H1 (cell line): ENCODE data around the gene FXN. TPM values are rescaled to one million over a fixed set of nuclear protein-coding genes. Genes with fewer than 3 reads are reported as not detected.
A peak's percentile ranks its signal among the peaks of the same experiment; 100 is the strongest.

Experiments
- CTCF ChIA-PET: fragments of 300-600 bp; sonication (Branson Sonifier 250); formaldehyde crosslinking; loops from one replicate; lab custom pipeline; 2021; ENCODE audit not compliant: partially characterized antibody; lab: Charles Lee
- POLR2A ChIA-PET: fragments of 300-600 bp; sonication (Branson Sonifier 250); formaldehyde crosslinking; loops from one replicate; lab custom pipeline; 2021; ENCODE audit warnings: inconsistent platforms; ENCODE audit not compliant: partially characterized antibody; lab: Charles Lee
- DNase-seq, 2 experiments: peaks; one replicate each; pipeline versions ENCODE4 v3.0.0 to v3.0.0-alpha.2; 2010 to 2022; ENCODE audit warnings: low spot score in 2 of 2, low read depth in 1 of 2, mixed read lengths in 1 of 2
- FAIRE-seq: peaks from 2 replicates; lab custom pipeline; 2011; peaks lifted over from hg19 to GRCh38; lab: Jason Lieb, UNC
- H2AFZ ChIP-seq: 2 replicates; pipeline ENCODE4 v1.8.1; 2012; ENCODE audit warnings: low read length, inconsistent platforms
- H2AK5ac ChIP-seq: 2 replicates; pipeline ENCODE4 v1.6.1; 2013; ENCODE audit warnings: low read depth, low read length
- H2BK120ac ChIP-seq: replicated peaks from 2 replicates; pipeline ENCODE3; 2013; ENCODE audit warnings: low read depth, low read length, inconsistent platforms
- H2BK12ac ChIP-seq: 2 replicates; pipeline ENCODE4 v1.6.1; 2013; ENCODE audit warnings: low read depth, low read length
- H2BK15ac ChIP-seq: 2 replicates; pipeline ENCODE4 v1.6.1; 2013; ENCODE audit warnings: low read length
- H2BK20ac ChIP-seq: 2 replicates; pipeline ENCODE4 v1.6.1; 2013; ENCODE audit warnings: low read length
- H2BK5ac ChIP-seq: 2 replicates; pipeline ENCODE4 v1.6.1; 2013; ENCODE audit warnings: low read depth, low read length
- H3K14ac ChIP-seq: 2 replicates; pipeline ENCODE4 v1.6.1; 2013; ENCODE audit warnings: inconsistent platforms; ENCODE audit not compliant: insufficient read length
- H3K18ac ChIP-seq: 2 replicates; pipeline ENCODE4 v1.6.1; 2013; ENCODE audit warnings: low read length; ENCODE audit errors: extremely low read depth
- H3K23ac ChIP-seq: 2 replicates; pipeline ENCODE4 v1.6.1; 2013; ENCODE audit warnings: inconsistent platforms; ENCODE audit not compliant: insufficient read length
- H3K23me2 ChIP-seq: 2 replicates; pipeline ENCODE4 v1.6.1; 2013; ENCODE audit warnings: low read depth, low read length
- H3K27ac ChIP-seq: 2 replicates; pipeline ENCODE4 v1.6.1; 2011; ENCODE audit warnings: low read depth, low read length, inconsistent platforms
- H3K27me3 ChIP-seq, 4 experiments: replicated peaks in 1 of 4; 1 replicate in 1 of 4; 2 replicates in 3 of 4; pipeline versions ENCODE4 v1.6.1 to v1.8.1; 2011 to 2013; ENCODE audit warnings: low read length in 3 of 4, mild to moderate bottlenecking in 3 of 4, inconsistent platforms in 2 of 4, mixed read lengths in 2 of 4, moderate library complexity in 1 of 4; ENCODE audit not compliant: control insufficient read depth in 3 of 4, insufficient read depth in 3 of 4; ENCODE audit errors: extremely low read depth in 1 of 4
- H3K36me3 ChIP-seq, 4 experiments: 2 replicates each; pipeline versions ENCODE4 v1.6.1 to v1.8.1; 2011 to 2013; ENCODE audit warnings: mild to moderate bottlenecking in 4 of 4, low read length in 3 of 4, moderate library complexity in 2 of 4, control low read depth in 1 of 4, inconsistent platforms in 1 of 4; ENCODE audit not compliant: insufficient read depth in 4 of 4, control insufficient read depth in 2 of 4
- H3K4ac ChIP-seq: replicated peaks from 2 replicates; pipeline ENCODE3; 2013; ENCODE audit warnings: low read length, low read depth, mixed read lengths, inconsistent platforms; ENCODE audit not compliant: insufficient read length
- H3K4me1 ChIP-seq, 4 experiments: replicated peaks in 1 of 4; 1 replicate in 1 of 4; 2 replicates in 3 of 4; pipeline versions ENCODE4 v1.6.1 to v1.8.1; 2011 to 2013; ENCODE audit warnings: low read length in 3 of 4, inconsistent platforms in 2 of 4, mixed read lengths in 1 of 4; ENCODE audit not compliant: insufficient read depth in 4 of 4, control insufficient read depth in 3 of 4
- H3K4me2 ChIP-seq, 2 experiments: 2 replicates each; pipeline versions ENCODE4 v1.6.1 to v1.8.1; 2011 to 2013; ENCODE audit warnings: low read depth in 2 of 2, low read length in 2 of 2, control low read depth in 1 of 2, inconsistent platforms in 1 of 2, mild to moderate bottlenecking in 1 of 2; ENCODE audit not compliant: insufficient read depth in 1 of 2
- H3K4me3 ChIP-seq, 4 experiments: fragments of 200-600, 300-600 bp in 1 of 4; sonication (generic), shearing (Covaris generic), sonication (Bioruptor Twin) in 1 of 4; 2 replicates each; pipeline versions ENCODE4 v1.5.1 to v1.8.1; 2011 to 2016; ENCODE audit warnings: low read length in 4 of 4, low read depth in 3 of 4, control low read depth in 2 of 4, inconsistent platforms in 2 of 4, mild to moderate bottlenecking in 2 of 4, mixed read lengths in 1 of 4, moderate library complexity in 1 of 4; ENCODE audit not compliant: insufficient read depth in 2 of 4; ENCODE audit errors: extremely low read depth in 1 of 4
- H3K56ac ChIP-seq: replicated peaks from 2 replicates; pipeline ENCODE3; 2013; ENCODE audit warnings: low read depth, mild to moderate bottlenecking, mixed read lengths, low read length, inconsistent platforms; ENCODE audit not compliant: insufficient read length
- H3K79me1 ChIP-seq: 2 replicates; pipeline ENCODE4 v1.6.1; 2013; ENCODE audit warnings: low read depth, low read length, control low read depth
- H3K79me2 ChIP-seq, 2 experiments: 2 replicates each; pipeline versions ENCODE4 v1.6.1 to v1.8.1; 2012 to 2013; ENCODE audit warnings: low read length in 2 of 2, mild to moderate bottlenecking in 2 of 2, inconsistent platforms in 1 of 2; ENCODE audit not compliant: insufficient read depth in 2 of 2, control insufficient read depth in 1 of 2
- H3K9ac ChIP-seq, 4 experiments: replicated peaks in 1 of 4; 1 replicate in 1 of 4; 2 replicates in 3 of 4; pipeline versions ENCODE4 v1.6.1 to v1.8.1; 2011 to 2013; ENCODE audit warnings: low read depth in 3 of 4, low read length in 3 of 4, control low read depth in 2 of 4, mild to moderate bottlenecking in 2 of 4, moderate library complexity in 2 of 4, inconsistent platforms in 1 of 4; ENCODE audit errors: extremely low read depth in 1 of 4
- H3K9me3 ChIP-seq, 2 experiments: 2 replicates each; pipeline versions ENCODE4 v1.6.1 to v1.8.1; 2012 to 2013; ENCODE audit warnings: mild to moderate bottlenecking in 2 of 2, moderate library complexity in 2 of 2, control low read depth in 1 of 2, inconsistent platforms in 1 of 2, low read depth in 1 of 2, low read length in 1 of 2, mixed read lengths in 1 of 2; ENCODE audit not compliant: insufficient read depth in 2 of 2
- H4K20me1 ChIP-seq, 2 experiments: replicated peaks in 1 of 2; 2 replicates each; pipeline versions ENCODE3 to v1.8.1; 2011 to 2013; ENCODE audit warnings: inconsistent platforms in 2 of 2, low read length in 2 of 2, mild to moderate bottlenecking in 1 of 2; ENCODE audit not compliant: insufficient read depth in 2 of 2, control insufficient read depth in 1 of 2
- H4K5ac ChIP-seq: 2 replicates; pipeline ENCODE4 v1.6.1; 2013; ENCODE audit warnings: low read length, low read depth, mixed read lengths, inconsistent platforms; ENCODE audit not compliant: insufficient read length
- H4K8ac ChIP-seq: 2 replicates; pipeline ENCODE4 v1.8.0; 2013; ENCODE audit warnings: mild to moderate bottlenecking, moderate library complexity, low read length, inconsistent platforms; ENCODE audit not compliant: insufficient read depth; ENCODE audit errors: extremely low read depth
- H4K91ac ChIP-seq: replicated peaks from 2 replicates; pipeline ENCODE3; 2013; ENCODE audit warnings: low read length, mixed read lengths, inconsistent platforms; ENCODE audit not compliant: insufficient read length
- ASH2L ChIP-seq: fragments of 200-600, 300-600 bp; sonication (generic); IDR thresholded peaks from one replicate; pipeline ENCODE4 v1.7.1; 2017; ENCODE audit warnings: low read length
- CREB1 ChIP-seq: IDR thresholded peaks from 2 replicates; pipeline ENCODE4 v1.6.1; 2012; ENCODE audit warnings: inconsistent platforms
- JUND ChIP-seq: IDR thresholded peaks from 2 replicates; pipeline ENCODE4 v1.6.1; 2011; ENCODE audit warnings: mild to moderate bottlenecking, improper control_type of control experiment, low read length
- KDM1A ChIP-seq: fragments of 200-600, 300-600 bp; sonication (generic); IDR thresholded peaks from 2 replicates; pipeline ENCODE4 v1.7.1; 2016; ENCODE audit warnings: mild to moderate bottlenecking, low read length, borderline replicate concordance
- KDM4A ChIP-seq: IDR thresholded peaks from one replicate; pipeline ENCODE4 v1.7.1; 2012; ENCODE audit warnings: low read depth, mild to moderate bottlenecking, moderate library complexity, low read length, inconsistent platforms; ENCODE audit not compliant: severe bottlenecking
- NRF1 ChIP-seq: IDR thresholded peaks from 2 replicates; pipeline ENCODE4 v1.6.1; 2011; ENCODE audit warnings: mild to moderate bottlenecking, low read depth, low read length, improper control_type of control experiment
- SAP30 ChIP-seq: fragments of 300-600 bp; sonication (generic); IDR thresholded peaks from 2 replicates; pipeline ENCODE4 v1.7.1; 2012; ENCODE audit warnings: low read length, moderate library complexity, mild to moderate bottlenecking, inconsistent platforms; ENCODE audit not compliant: insufficient read depth, insufficient replicate concordance
- SIN3A ChIP-seq, 2 experiments: IDR thresholded peaks in 1 of 2; conservative IDR thresholded peaks in 1 of 2; 2 replicates each; pipeline ENCODE4 v1.6.1; 2011 to 2012; ENCODE audit warnings: low read length in 2 of 2, improper control_type of control experiment in 1 of 2, low read depth in 1 of 2, mild to moderate bottlenecking in 1 of 2
- SIX5 ChIP-seq: IDR thresholded peaks from 2 replicates; pipeline ENCODE4 v1.6.1; 2011; ENCODE audit warnings: mild to moderate bottlenecking, low read depth, low read length
- SP1 ChIP-seq: IDR thresholded peaks from 2 replicates; pipeline ENCODE4 v1.6.1; 2011; ENCODE audit warnings: low read depth, low read length
- WGBS, 2 experiments: shearing (Covaris generic) in 1 of 2; methylation state at CpG; one replicate each; pipeline versions ENCODE4 v1.1.6 to v1.1.7; 2013 to 2015; ENCODE audit warnings: low lambda C conversion rate in 2 of 2, mixed read lengths in 2 of 2, inconsistent platforms in 1 of 2, low coverage in 1 of 2, missing lambda C conversion rate in 1 of 2; ENCODE audit not compliant: insufficient replicate concordance in 2 of 2, insufficient coverage in 1 of 2, insufficient read length in 1 of 2; ENCODE audit errors: extremely low coverage in 1 of 2, missing lambda C conversion rate in 1 of 2; 5-methylcytosine and 5-hydroxymethylcytosine counted together
- polyA plus RNA-seq, 7 experiments: library from polyadenylated mRNA; depleted of rRNA in 3 of 7; stranded (reverse) in 5 of 7; unstranded in 2 of 7; fragments of >200 nt in 5 of 7; fragments of 200-250 nt in 2 of 7; gene quantifications; 1 replicate in 5 of 7; 2 replicates in 1 of 7; 4 replicates in 1 of 7; pipeline versions ENCODE4 v1.2.1 to v1.2.3, GENCODE V29; 2011 to 2013; ENCODE audit warnings: missing spikeins in 2 of 7, mixed read lengths in 2 of 7
- total RNA-seq: library from RNA; stranded (reverse); fragmentation: NEBNext Ultra II Directional; extraction: Animal tissue kit (Norgen Biotek cat#: 25700); gene quantifications from 2 replicates; pipeline ENCODE4 v1.2.1, GENCODE V29; 2021
- TF ChIP-seq, protein P1 (sequence below): IDR thresholded peaks from 2 replicates; pipeline ENCODE4 v1.6.1; 2011; ENCODE audit warnings: low read depth, mild to moderate bottlenecking, low read length; ENCODE audit not compliant: insufficient read depth

The FXN gene
- total and polyA plus RNA-seq, 2 of the 8 experiments (the other 6 are each of a cell fraction or from before 2014, with no cell fraction given): 34.2 to 37.5 TPM

DNA sequence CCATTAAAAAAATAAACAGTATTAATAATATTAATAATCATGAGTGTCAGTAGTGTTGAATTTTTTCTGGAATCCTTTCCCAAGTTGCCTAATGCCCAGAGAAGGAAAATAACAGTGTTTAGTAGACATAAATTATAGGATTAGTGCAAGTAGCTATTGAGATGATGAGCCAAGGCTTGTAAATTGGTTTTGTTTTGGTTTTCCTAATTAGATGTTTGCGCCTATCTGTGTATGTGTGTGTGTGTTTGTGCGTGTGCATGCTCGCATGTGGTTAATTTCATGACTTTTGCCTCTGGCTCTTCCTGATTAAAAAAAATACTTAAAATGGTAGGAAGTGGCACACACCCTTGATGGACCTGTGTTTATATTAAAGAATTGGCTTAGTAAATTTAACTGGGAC, 55.4 kb downstream of the FXN start:
- no peak overlapping the region for H2BK15ac ChIP-seq
- POLR2A ChIA-PET: no interaction called here
- H3K4me1 ChIP-seq: peaks cover 0 to 15% (median 9%) of the 10 kb centered on the region in 4 experiments; a peak in 6 of 7 replicates
- no peaks in the 10 kb centered on the region for H3K9me3 ChIP-seq
- no peak overlapping the region; the same call in 1 of the 2 replicates for H2BK12ac ChIP-seq
- H3K4me2 ChIP-seq: peak overlapping the region; percentile 78 to 87; a peak in 3 of 4 replicates
- no peak overlapping the region for H4K91ac ChIP-seq
- 0 out of 2 replicates have a peak, but pooled peaks cover 2% of the 10 kb centered on the region for H3K23me2 ChIP-seq
- WGBS, 2 experiments: 90% methylated on average over 3 of the region's 3 CpGs; no CpG with 5 or more reads in 1 of the 2 experiments
- FAIRE-seq (no peak), DNase-seq (no peak)
- no peak overlapping the region for H2AFZ ChIP-seq
- H4K8ac ChIP-seq: no peak overlapping the region
- H3K23ac ChIP-seq: no peak overlapping the region
- no peak overlapping the region for H3K14ac ChIP-seq
- no peak overlapping the region for H3K56ac ChIP-seq
- no peaks in the 10 kb centered on the region for H4K20me1 ChIP-seq
- CTCF ChIA-PET: no interaction called here
- no peaks in the 10 kb centered on the region for H3K36me3 ChIP-seq
- H3K18ac ChIP-seq: no peak overlapping the region; the same call in 1 of the 2 replicates
- H4K5ac ChIP-seq: peak overlapping the region; percentile 5
- H3K79me2 ChIP-seq: no peaks in the 10 kb centered on the region
- H3K4me3 ChIP-seq: peak overlapping the region in 1 of 4 experiments; percentile 57; a peak in 3 of 8 replicates
- no peaks in the 10 kb centered on the region for H3K27me3 ChIP-seq
- TF ChIP-seq SAP30 (no peak), SIN3A (conservative IDR thresholded peaks at IDR 0.05 in 1 of 2, IDR thresholded peaks at IDR 0.05 in 1 of 2; ENCODE audit: low read depth in 1 of 2, low read length in 2 of 2) (no peak), KDM1A (no peak), KDM4A (no peak), NRF1 (no peak), CREB1 (no peak), SIX5 (no peak), JUND (no peak), SP1 (no peak), ASH2L (no peak)
- TF ChIP-seq, protein P1, sequence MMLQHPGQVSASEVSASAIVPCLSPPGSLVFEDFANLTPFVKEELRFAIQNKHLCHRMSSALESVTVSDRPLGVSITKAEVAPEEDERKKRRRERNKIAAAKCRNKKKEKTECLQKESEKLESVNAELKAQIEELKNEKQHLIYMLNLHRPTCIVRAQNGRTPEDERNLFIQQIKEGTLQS: no peak
- no peak overlapping the region for H2BK5ac ChIP-seq
- peak overlapping the region; percentile 91; the same call in 1 of the 2 replicates for H2BK20ac ChIP-seq
- H3K9ac ChIP-seq: no peak overlapping the region
- H3K4ac ChIP-seq: no peak overlapping the region
- no peak overlapping the region for H3K27ac ChIP-seq
- H3K79me1 ChIP-seq: no peaks in the 10 kb centered on the region
- H2AK5ac ChIP-seq: no peak overlapping the region
- peak overlapping the region; percentile 57 for H2BK120ac ChIP-seq
